Mammary epithelial cell (primary cell): ENCODE results near the gene TBC1D2B.

Source experiments
- EZH2 ChIP-seq: IDR thresholded peaks from 2 replicates; pipeline ENCODE4 v1.6.1; 2012; ENCODE audit warnings: low read length, inconsistent platforms, borderline replicate concordance
- TF ChIP-seq, protein P1 (sequence below), 2 donors: IDR thresholded peaks in 1 of 2; conservative IDR thresholded peaks in 1 of 2; 2 replicates each; pipeline ENCODE4 v1.5.1; 2011 to 2012; ENCODE audit warnings: inconsistent platforms in 2 of 2, low read length in 2 of 2, mild to moderate bottlenecking in 2 of 2, control low read depth in 1 of 2, low read depth in 1 of 2; ENCODE audit not compliant: insufficient read depth in 1 of 2; ENCODE audit errors: extremely low read depth in 1 of 2

GRCh38 chr15:77988347-77989295, 88.9 kb downstream of the TBC1D2B start:
- TF ChIP-seq, protein P1, sequence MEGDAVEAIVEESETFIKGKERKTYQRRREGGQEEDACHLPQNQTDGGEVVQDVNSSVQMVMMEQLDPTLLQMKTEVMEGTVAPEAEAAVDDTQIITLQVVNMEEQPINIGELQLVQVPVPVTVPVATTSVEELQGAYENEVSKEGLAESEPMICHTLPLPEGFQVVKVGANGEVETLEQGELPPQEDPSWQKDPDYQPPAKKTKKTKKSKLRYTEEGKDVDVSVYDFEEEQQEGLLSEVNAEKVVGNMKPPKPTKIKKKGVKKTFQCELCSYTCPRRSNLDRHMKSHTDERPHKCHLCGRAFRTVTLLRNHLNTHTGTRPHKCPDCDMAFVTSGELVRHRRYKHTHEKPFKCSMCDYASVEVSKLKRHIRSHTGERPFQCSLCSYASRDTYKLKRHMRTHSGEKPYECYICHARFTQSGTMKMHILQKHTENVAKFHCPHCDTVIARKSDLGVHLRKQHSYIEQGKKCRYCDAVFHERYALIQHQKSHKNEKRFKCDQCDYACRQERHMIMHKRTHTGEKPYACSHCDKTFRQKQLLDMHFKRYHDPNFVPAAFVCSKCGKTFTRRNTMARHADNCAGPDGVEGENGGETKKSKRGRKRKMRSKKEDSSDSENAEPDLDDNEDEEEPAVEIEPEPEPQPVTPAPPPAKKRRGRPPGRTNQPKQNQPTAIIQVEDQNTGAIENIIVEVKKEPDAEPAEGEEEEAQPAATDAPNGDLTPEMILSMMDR (conservative IDR thresholded peaks at IDR 0.05 in 1 of 2, IDR thresholded peaks at IDR 0.05 in 1 of 2; ENCODE audit: extremely low read depth in 1 of 2, insufficient read depth in 1 of 2, low read depth in 1 of 2, low read length in 2 of 2), result no peak
- TF ChIP-seq EZH2, result no peak
